IPS DF 4.7 (cell line): ENCODE data around the gene APOL5.

ENCODE experiments used
- DNase-seq: peaks from one replicate; pipeline ENCODE4 v3.0.0-alpha.2; 2013; ENCODE audit warnings: low spot score; ENCODE audit errors: extremely low read depth

The APOL5 gene

DNA sequence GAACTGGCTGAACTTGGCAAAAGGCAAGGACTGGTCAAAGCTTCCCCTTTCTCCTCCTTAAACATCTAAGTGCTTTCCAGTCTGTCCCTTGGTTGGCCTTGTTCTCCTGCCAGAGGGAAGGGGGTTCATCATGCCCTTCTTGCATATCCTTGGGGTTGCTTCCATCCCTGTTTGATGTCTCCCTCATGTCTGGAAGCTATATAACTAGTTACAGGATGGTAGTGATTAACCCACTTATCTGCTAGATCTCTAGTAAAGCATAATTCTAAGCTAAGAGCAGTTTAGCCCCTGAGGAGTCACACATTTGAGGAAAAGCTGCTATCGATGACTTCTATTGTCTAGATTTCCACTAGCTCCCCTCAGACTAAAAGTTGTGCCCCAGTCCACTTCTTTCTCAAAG, 22.9 kb downstream of the APOL5 start:
- DNase-seq = no peak

DNA sequence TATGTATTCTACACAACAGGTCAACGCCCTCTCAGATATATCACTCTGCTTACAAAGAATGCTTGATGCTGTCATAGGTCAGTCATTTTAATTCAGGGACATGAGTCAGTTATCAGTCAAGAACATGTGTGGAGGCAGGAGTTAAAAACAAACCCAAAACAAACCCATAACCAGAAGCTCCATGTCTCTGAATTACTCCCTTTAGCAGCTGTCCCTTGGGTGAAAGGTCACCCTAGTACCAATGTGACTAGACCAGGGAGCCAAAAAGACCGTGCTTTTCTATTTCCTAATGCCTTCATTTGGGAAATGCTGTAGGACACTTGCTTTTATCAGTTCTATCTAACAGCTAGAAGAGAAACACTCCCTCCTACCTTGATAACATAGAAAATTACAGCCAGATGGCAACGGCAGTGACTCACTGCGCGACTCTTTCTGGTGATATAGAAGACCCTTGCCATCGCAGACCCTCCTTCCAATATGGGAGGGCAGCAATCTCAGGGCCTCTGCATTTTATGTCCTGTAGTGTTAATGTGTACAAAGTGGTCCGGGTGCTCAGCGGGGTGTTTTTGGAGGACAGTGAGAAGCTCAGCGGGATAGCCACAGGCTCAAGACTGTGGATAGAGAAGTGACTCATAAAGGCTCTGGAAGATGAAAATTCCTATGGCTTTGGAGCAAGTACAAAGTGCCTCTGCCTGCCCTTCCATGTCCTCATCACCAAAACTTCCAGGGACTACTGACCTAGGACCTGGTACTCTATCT, 24.8 kb downstream of the APOL5 start:
- no peak for DNase-seq

DNA sequence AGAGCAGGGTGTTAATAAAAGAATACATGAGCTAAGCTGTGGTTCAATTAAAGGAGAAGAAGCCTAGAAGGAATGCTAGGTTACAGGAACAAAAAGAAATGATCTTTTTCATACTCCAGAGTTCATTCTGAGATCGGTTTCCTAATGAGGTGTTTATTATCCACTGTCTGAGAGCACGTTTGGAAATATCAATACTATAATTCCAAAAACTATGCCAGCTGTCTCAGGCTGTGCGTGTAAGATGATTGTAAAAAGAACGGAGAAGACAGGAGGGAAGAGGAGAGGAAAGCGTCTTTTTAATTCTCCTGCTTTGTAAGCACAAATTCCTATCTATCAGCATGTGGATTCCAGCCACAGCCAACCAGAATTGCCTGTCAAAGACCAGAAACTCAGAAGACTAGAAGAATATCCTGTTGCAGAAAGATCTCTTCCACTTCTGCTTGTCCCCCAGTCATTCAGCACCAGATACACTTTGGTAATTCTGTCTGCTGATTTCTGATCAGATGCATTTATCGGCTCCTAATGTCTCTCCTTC, 25.7 kb downstream of the APOL5 start:
- no peak for DNase-seq

DNA sequence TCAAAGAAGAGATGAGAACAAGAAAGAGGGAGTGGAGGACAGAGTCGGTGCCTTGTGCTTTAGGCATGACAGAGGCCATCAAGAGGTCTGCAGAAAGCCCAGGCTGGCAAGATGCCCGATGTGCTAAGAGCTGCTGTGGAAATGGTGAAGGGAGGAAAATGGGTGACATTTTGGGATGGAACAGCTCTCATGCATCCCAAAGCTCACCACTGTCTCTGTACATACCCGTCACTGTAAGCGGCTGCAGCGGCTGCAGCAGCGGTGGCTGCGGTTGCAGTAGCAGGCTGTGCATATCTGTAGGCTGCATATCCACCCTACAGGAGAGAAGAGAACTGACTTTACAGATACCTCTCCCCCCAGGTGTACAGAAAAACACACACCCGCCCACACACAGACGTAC, 28.6 kb downstream of the APOL5 start:
- no peak for DNase-seq

DNA sequence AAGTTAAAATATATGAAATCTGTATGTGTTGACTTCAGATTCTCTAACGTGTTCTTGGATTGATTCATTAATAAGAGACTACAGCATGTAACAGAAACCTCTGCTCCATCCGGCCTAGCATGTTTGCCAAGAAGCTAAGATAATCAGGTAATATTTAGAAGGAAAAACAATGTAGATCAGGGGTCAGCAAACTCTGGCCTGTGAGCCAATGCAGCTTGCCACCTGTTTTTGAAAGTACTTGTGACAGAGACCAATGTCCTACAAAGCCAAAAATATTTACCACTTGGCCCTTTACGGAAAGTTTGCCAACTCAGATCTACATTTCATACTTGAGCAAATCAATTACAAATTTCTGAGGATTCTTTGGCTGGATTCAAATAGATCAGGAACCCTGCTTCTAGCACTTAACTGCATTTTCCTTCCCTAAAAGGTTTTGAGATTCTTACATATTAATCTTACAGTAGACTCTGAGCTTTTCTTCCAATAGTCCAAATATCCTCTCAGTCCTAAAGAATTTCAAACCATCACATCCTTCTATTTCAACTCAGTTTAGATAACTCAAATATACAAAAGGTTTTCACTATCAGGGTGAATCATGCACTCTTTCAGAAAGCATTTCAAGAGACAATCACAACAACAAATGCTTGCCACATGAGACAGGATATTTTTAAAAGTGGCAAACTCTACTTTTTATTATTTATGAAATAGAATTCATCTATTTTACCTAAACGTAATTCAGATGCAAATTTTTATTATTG, 29.5 kb downstream of the APOL5 start:
- no peak for DNase-seq

DNA sequence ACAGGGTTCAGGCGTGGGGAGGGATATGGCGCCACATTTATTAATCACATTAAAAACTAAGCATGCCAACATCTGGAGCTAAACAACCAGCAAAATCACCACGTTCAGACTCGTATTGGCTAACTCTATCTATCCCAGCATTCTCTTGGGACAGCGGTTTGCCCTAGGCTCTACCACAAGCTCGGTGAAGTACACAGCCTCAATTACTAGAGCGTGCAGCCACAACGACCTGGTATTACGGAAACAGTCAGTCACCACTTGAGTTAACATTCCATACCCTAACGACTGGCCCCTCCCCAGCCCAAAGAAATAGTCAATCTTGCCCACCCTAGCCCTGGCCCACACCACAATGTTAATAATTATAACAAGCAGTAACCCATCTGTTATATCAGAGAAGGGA, 32.1 kb downstream of the APOL5 start:
- DNase-seq = no peak

DNA sequence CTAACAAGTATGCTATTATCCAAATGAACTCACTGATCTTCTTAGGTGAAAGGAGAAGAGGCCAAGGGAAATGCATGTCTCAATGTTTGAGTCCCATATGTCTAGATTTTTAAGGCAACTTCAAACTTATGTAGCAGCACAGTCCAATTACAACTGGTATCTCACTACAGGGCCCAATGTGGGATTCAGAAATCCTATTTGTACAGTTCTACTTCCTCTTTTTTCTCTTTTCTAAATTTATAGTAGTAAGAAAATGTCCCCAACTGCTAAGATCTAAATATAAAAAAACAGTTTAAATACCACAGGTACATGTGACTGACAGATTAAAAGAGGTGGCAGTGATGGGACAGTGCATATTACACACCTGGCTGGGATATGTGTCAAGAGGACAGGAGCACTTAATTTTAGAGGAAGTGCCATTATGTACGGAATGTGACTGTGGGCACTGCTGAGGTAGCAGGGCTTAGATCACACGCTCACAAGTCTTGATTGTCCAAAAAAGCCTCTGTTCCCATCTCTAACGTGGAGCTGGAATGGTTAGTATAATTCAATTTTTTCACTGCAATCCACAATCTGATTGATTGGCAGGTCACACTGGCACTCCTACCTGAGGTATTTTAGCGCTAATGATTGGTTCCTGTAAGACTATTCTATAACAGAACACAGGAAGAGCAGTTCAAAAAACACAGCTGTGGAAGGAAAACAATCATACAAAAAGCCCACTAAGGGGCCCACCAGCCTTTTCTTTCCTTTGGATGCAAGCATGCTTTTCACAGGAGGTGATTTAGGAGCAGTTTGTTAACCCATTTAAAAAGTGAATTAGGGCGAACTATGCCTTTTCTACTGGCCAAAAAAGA, 34.6 kb downstream of the APOL5 start:
- no peak for DNase-seq

DNA sequence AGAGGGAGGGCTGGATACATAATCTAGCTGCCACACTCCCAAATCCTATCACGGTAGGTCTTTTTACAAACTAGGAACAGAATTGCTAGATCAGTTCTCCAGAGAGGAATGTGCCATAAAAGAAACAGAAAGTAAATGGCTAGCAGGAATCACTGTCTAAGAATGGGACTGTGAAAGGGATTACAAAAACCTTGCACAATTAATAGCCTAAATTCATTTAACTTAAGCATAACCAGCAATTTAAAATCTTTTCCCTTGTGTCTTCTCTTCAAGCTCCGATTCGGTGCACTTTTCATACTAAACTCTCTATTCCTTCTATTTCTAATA, 35.2 kb downstream of the APOL5 start:
- DNase-seq = no peak

DNA sequence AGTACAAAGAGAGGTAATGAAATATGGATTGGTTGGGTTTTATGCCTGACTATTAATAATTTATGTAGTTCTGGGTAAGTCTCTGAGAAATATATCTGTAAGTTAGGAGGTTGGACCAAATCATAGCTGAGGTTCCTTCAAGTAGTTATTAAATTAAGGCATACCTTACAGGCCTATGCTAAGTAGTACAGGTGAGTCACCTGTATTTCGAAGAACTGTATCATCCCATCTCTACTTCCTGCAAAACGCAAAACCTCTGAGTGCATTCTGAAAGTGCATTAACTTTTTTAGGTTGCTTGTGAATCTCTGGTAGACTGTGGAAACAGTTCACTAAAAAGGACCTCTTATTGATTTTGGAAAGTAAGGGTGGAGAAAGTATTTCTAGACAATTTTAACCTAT, 37.1 kb downstream of the APOL5 start:
- no peak for DNase-seq

DNA sequence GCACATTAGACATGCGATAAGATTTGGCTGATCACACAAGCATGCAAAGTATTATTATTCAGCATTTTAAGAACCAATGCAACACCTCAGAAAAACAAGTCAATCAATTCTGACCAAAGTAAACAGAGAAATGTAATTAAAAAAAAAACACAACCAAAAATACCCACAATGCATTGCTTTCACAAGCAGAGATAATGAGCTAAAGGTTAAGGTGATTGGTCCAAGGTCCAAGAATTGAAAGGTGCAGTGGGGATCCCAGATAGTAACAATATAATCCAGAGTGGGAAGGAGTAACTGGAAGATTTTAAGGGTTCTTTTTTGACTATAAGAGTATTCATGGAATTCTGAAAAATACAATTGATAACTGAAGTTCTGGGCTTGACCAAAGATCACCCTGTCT, 39.0 kb downstream of the APOL5 start:
- no peak for DNase-seq

DNA sequence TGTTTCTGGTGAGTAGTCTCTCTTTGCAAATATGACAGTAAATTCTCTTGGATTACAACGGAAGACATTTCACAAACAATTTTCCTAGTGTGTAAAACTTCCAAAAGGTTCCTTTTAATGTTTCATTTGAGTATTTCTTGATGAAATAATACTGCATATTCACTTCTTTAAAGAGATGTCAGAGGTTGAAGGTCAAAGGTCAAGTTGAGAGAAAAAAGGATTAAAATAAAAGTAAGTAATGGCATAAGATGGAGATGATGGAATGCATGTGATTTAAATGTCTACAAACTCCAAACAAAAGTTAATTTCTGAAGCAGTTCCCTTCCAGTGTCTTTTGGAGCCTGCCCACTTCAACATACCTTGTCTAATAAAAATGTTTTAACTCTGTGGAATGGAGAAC, 40.7 kb downstream of the APOL5 start:
- DNase-seq = no peak

DNA sequence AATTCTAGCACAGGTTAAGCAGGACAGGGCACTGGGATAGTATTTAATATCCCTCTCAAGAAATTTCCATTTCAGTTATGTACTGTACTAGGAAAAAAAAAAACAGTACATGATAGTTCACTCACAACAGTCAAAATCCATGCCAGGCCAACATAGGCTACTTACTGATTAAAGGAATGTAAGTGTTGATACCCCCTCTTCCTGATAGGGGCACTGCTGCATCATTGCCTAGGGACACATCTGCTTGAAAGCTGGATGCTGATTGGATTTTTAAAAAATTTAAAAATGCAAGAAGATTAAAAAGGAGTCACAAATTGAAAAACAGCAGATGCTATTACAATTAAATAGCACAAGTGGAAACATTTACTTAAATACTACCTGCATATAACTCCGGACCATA, 43.4 kb downstream of the APOL5 start:
- no peak for DNase-seq

DNA sequence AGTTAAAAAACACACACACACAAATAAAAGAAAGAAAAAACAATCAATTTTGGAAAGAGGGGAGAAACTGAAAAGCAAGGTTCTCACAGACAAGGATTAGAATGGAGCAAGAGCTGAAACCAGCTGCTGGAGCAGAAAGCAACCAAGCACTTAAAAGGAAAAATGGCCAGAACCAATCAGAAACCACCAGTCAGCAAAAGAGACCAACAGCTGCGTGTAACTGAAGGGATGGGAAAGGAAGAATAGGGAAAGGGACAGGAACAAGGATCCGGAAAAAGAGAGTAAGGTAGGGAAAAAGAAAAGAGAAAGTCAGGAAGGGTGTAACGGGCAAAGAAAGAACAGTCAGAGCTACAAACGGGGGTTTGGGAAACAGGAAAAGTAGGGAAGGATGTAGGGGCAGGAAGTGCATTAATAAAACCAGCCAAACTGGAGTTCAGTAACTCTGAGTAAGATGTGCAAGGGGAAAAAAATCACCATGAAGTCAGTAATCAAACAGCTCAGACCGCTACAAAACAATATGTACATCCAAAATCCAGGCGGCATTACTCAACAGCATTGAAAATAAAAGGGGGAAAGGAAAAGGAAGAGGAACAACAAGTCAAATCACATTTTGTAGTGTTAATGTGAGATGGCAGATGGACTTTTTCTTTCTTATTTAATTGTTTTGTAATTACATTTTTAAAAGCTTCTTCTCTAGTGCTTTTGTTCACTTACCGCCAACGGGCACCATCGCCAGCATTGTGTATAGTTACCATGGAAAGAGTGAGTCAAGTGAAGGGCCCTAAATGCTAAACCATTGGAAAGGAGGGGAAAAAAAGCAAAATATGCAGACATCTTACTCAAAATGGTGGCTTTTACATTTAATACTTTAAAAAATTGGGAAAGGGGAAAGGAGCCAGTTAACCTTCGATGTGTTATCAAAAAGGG, 49.2 kb downstream of the APOL5 start:
- DNase-seq = no peak

DNA sequence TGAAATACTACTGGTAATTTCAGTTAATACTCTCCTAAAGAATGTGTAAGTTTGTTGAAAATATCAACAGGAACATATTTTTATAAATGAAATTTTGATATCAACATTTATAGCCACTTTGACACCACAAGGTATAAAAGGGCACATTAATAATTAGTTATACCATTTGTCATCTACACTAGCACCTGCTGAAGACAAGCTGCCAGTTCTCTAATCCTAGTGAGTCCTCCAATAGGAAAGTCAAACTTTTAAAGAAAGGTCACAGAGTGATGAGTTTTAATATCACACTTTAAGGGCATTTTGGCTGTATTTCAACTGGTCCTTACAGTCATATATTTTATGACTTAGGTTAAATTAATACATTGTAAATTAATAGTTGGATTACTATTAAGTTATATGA, 52.3 kb downstream of the APOL5 start:
- DNase-seq = no peak

DNA sequence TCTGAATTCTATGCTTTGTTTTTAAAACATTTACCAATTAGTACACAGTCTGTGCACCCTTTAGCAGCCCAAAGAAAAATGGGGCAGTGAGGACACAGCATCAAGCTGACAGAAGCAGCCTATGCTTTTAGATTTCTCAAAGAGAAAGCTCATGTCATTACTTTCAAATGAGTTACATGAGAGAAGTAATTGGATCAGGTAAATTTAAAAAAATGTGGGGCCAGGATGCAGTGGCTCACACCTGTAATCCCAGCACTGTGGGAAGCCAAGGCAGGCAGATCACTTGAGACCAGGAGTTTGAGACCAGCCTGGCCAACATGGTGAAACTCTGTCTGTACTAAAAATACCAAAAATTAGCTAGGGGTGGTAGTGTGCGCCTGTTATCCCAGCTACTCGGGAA, 57.7 kb downstream of the APOL5 start:
- DNase-seq = no peak

DNA sequence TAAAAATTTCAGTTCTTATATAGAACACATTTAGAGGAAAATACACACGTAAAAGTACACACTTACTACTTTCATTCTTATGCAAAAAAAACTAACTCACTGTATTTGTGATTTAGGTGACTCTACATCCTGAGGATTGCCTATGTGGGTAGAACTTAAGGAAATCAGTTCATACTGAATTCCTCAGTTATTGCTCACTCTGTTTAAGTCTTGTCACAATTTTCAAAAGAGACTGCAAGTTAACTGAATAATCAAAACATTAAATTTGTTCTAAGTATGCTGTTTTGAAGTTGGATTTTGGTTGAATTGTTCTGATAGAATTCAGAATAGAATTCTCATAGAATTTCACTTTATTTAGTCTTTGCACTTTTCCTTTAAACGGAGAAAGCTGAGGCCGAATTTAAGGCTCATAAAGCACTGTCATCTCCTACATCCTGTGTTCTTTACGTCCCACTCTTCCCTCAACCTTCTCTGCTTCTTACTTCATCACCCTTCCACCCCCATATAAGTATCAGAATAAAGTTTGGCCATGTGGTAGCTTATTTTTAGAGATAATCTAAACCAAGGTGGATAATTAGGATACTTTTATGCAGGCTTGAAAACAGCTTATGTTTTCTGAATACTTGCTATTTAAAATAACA, 59.8 kb downstream of the APOL5 start:
- no peak for DNase-seq
